WTC11 (cell line): ENCODE results near the gene PHACTR3. TPM values are rescaled to one million over a fixed set of nuclear protein-coding genes. Genes with fewer than 3 reads are reported as not detected.

ENCODE experiments used
- ATAC-seq: fragments of 200-7000 bp; cut with Tn5 transposase; 2 replicates; pipeline ENCODE4 v1.10.0; 2021; ENCODE audit warnings: mild to moderate bottlenecking, moderate library complexity
- CTCF ChIA-PET: fragments of 300-600 bp; sonication (Branson Sonifier 250); formaldehyde crosslinking; loops from one replicate; lab custom pipeline; 2021; ENCODE audit warnings: antibody characterized with exemption; lab: Charles Lee
- POLR2A ChIA-PET: fragments of 350-600 bp; sonication (Branson Sonifier 250); formaldehyde crosslinking; loops from one replicate; lab custom pipeline; 2021; ENCODE audit warnings: antibody characterized with exemption; lab: Charles Lee
- DNase-seq: peaks from one replicate; pipeline ENCODE4 v3.0.0; 2021; ENCODE audit warnings: low spot score
- H3K27ac Mint-ChIP-seq: 2 replicates; pipeline ENCODE4 v1.8.0; 2021; ENCODE audit warnings: mixed read lengths
- H3K27me3 Mint-ChIP-seq: 2 replicates; pipeline ENCODE4 v1.8.0; 2021; ENCODE audit warnings: low read depth, mild to moderate bottlenecking, moderate library complexity, mixed read lengths
- H3K36me3 Mint-ChIP-seq: 2 replicates; pipeline ENCODE4 v1.8.0; 2021; ENCODE audit warnings: mixed read lengths
- H3K4me1 Mint-ChIP-seq: 2 replicates; pipeline ENCODE4 v1.8.0; 2022; ENCODE audit warnings: mixed read lengths
- H3K4me3 Mint-ChIP-seq: 2 replicates; pipeline ENCODE4 v1.8.0; 2021; ENCODE audit warnings: mild to moderate bottlenecking, moderate library complexity, mixed read lengths
- H3K9me3 Mint-ChIP-seq: 2 replicates; pipeline ENCODE4 v1.8.0; 2021; ENCODE audit warnings: mixed read lengths
- ATF2 ChIP-seq: sonication (generic); formaldehyde crosslinking; IDR thresholded peaks from 2 replicates; pipeline ENCODE4 v1.8.1; 2022; ENCODE audit warnings: low read depth, missing genetic modification reagents, borderline replicate concordance
- CDX4 ChIP-seq: fragments of 250-450 bp; sonication (Bioruptor Pico); IDR thresholded peaks from 2 replicates; pipeline ENCODE4 v1.9.0; 2021; ENCODE audit warnings: moderate library complexity, mild to moderate bottlenecking, inconsistent platforms, borderline replicate concordance
- ETV6 ChIP-seq: sonication (generic); formaldehyde crosslinking; IDR thresholded peaks from 2 replicates; pipeline ENCODE4 v1.8.1; 2022; ENCODE audit warnings: mild to moderate bottlenecking, missing genetic modification reagents
- GRHL2 ChIP-seq: fragments of 250-450 bp; sonication (Bioruptor Pico); IDR thresholded peaks from 2 replicates; pipeline ENCODE4 v1.8.0; 2022; ENCODE audit warnings: mild to moderate bottlenecking, moderate library complexity; ENCODE audit not compliant: insufficient replicate concordance, severe bottlenecking
- MLX ChIP-seq: sonication (generic); formaldehyde crosslinking; IDR thresholded peaks from 2 replicates; pipeline ENCODE4 v1.8.1; 2023; ENCODE audit warnings: mild to moderate bottlenecking, missing genetic modification reagents, moderate library complexity
- NFYB ChIP-seq: sonication (generic); formaldehyde crosslinking; conservative IDR thresholded peaks from 2 replicates; pipeline ENCODE4 v1.8.0; 2022; ENCODE audit warnings: low read depth, missing genetic modification reagents
- NR2C2 ChIP-seq: sonication (generic); formaldehyde crosslinking; IDR thresholded peaks from 2 replicates; pipeline ENCODE4 v1.8.0; 2022; ENCODE audit warnings: mild to moderate bottlenecking, missing genetic modification reagents
- PRDM15 ChIP-seq: sonication (generic); formaldehyde crosslinking; IDR thresholded peaks from 2 replicates; pipeline ENCODE4 v1.8.0; 2022; ENCODE audit warnings: missing genetic modification reagents
- USF2 ChIP-seq: sonication (generic); formaldehyde crosslinking; IDR thresholded peaks from 2 replicates; pipeline ENCODE4 v1.8.1; 2023; ENCODE audit warnings: mild to moderate bottlenecking, missing genetic modification reagents, moderate library complexity
- ZNF138 ChIP-seq: sonication (generic); formaldehyde crosslinking; conservative IDR thresholded peaks from 2 replicates; pipeline ENCODE4 v1.8.1; 2022; ENCODE audit warnings: mild to moderate bottlenecking, moderate library complexity, missing genetic modification reagents
- ZNF232 ChIP-seq: sonication (generic); formaldehyde crosslinking; IDR thresholded peaks from 2 replicates; pipeline ENCODE4 v1.8.0; 2022; ENCODE audit warnings: mild to moderate bottlenecking, missing genetic modification reagents
- ZNF425 ChIP-seq: fragments of 250-450 bp; sonication (Bioruptor Pico); conservative IDR thresholded peaks from 2 replicates; pipeline ENCODE4 v1.9.0; 2021; ENCODE audit warnings: mild to moderate bottlenecking
- ZNF512 ChIP-seq: sonication (generic); formaldehyde crosslinking; IDR thresholded peaks from 2 replicates; pipeline ENCODE4 v1.8.1; 2022; ENCODE audit warnings: missing genetic modification reagents, borderline replicate concordance
- total RNA-seq: library from RNA; stranded (reverse); gene quantifications from 3 replicates; pipeline ENCODE4 v1.2.3, GENCODE V29; 2021

PHACTR3 gene
- total RNA-seq, 1 experiment from 2014 or later = 0.28 TPM

GRCh38 chr20:59772373-59772705, 168.0 kb downstream of the PHACTR3 start (continued):
- no peak for TF ChIP-seq ZNF425 (CRISPR knock-in tag)
- TF ChIP-seq NR2C2 (CRISPR knock-in tag) = no peak
- no peak for TF ChIP-seq MLX
- TF ChIP-seq, all 79 proteins: peak for 0

- H3K27me3 Mint-ChIP-seq = peaks cover 22% of the 10 kb centered on the region
- H3K9me3 Mint-ChIP-seq = no peaks in the 10 kb centered on the region
- no peak overlapping the region for H3K4me3 Mint-ChIP-seq
- ATAC-seq (no peak), DNase-seq (no peak)
- ChIA-PET CTCF (interaction anchor here (0.5 to 2.5 kb wide), 3 partner anchors 26 to 77 kb away, joined by 3 to 12 read pairs (median 4); no protein-coding TSS in a partner anchor), POLR2A (interaction anchor here (0.6 kb wide), 1 partner anchor 56 kb away, joined by 3 read pairs; no protein-coding TSS in a partner anchor)
- TF ChIP-seq ZNF512 (CRISPR knock-in tag) (no peak), ETV6 (CRISPR knock-in tag) (no peak), MLX (no peak), NFYB (no peak)
- H3K27ac Mint-ChIP-seq = no peak overlapping the region
- no peaks in the 10 kb centered on the region for H3K36me3 Mint-ChIP-seq
- 0 out of 2 replicates have a peak, but pooled peaks cover 2% of the 10 kb centered on the region for H3K4me1 Mint-ChIP-seq
Measured at GRCh38 chr20:59772931-59773913, 168.9 kb downstream of the PHACTR3 start.

GRCh38 chr20:59774204-59774641, 169.9 kb downstream of the PHACTR3 start:
- no peaks in the 10 kb centered on the region for H3K36me3 Mint-ChIP-seq
- H3K27ac Mint-ChIP-seq = no peak overlapping the region
- ATAC-seq (no peak), DNase-seq (no peak)
- CTCF ChIA-PET = no interaction called here
- peaks cover 19% of the 10 kb centered on the region for H3K27me3 Mint-ChIP-seq
- H3K4me3 Mint-ChIP-seq = no peak overlapping the region
- POLR2A ChIA-PET = no interaction called here
- H3K4me1 Mint-ChIP-seq = 0 out of 2 replicates have a peak, but pooled peaks cover 2% of the 10 kb centered on the region
- H3K9me3 Mint-ChIP-seq = no peaks in the 10 kb centered on the region
- TF ChIP-seq ZNF232 = no peak
- no peak for TF ChIP-seq PRDM15 (CRISPR knock-in tag)
- no peak for TF ChIP-seq ATF2
- TF ChIP-seq CDX4 = no peak
- no peak for TF ChIP-seq ZNF138 (CRISPR knock-in tag)
- TF ChIP-seq USF2 (CRISPR knock-in tag) = no peak
- no peak for TF ChIP-seq GRHL2 (CRISPR knock-in tag)
